Raji (cell line): ENCODE data around the gene TCN2.

ENCODE experiments used
- POLR2A ChIP-seq: IDR thresholded peaks from 2 replicates; pipeline ENCODE4 v1.6.1; 2011; ENCODE audit warnings: low read depth, low read length, control low read depth; ENCODE audit not compliant: insufficient read depth

TCN2 gene

GRCh38 chr22:30650508-30651116 lies 43.6 kb downstream of the TCN2 start:
- no peak for TF ChIP-seq POLR2A

- TF ChIP-seq POLR2A, result no peak
Measured at GRCh38 chr22:30652852-30653251, 45.9 kb downstream of the TCN2 start.

GRCh38 chr22:30654361-30654760 lies 47.4 kb downstream of the TCN2 start:
- no peak for TF ChIP-seq POLR2A

GRCh38 chr22:30655532-30655931 lies 48.6 kb downstream of the TCN2 start:
- TF ChIP-seq POLR2A, result no peak

- TF ChIP-seq POLR2A, result no peak
Measured at GRCh38 chr22:30662040-30662439, 55.1 kb downstream of the TCN2 start.

GRCh38 chr22:30664798-30665197 lies 57.8 kb downstream of the TCN2 start:
- no peak for TF ChIP-seq POLR2A

GRCh38 chr22:30665266-30665665 lies 58.3 kb downstream of the TCN2 start:
- TF ChIP-seq POLR2A, result no peak

- no peak for TF ChIP-seq POLR2A
Measured at GRCh38 chr22:30665786-30666185, 58.8 kb downstream of the TCN2 start.

GRCh38 chr22:30667107-30667493 lies 60.1 kb downstream of the TCN2 start:
- TF ChIP-seq POLR2A, result no peak

GRCh38 chr22:30667494-30668385 lies 60.8 kb downstream of the TCN2 start, which contains the start of gene DUSP18:
Gene DUSP18, minus strand, starts transcription at chr22:30667875. Its CDS starts 3,872 bp downstream, at chr22:30664003.
- TF ChIP-seq POLR2A, result peak; percentile 52

- TF ChIP-seq POLR2A, result no peak
Measured at GRCh38 chr22:30668386-30668710, 61.4 kb downstream of the TCN2 start.

GRCh38 chr22:30671071-30671470 lies 64.1 kb downstream of the TCN2 start:
- no peak for TF ChIP-seq POLR2A

GRCh38 chr22:30673136-30673535 lies 66.2 kb downstream of the TCN2 start:
- no peak for TF ChIP-seq POLR2A

- no peak for TF ChIP-seq POLR2A
Measured at GRCh38 chr22:30674482-30674881, 67.5 kb downstream of the TCN2 start.

GRCh38 chr22:30675436-30675835 lies 68.5 kb downstream of the TCN2 start:
- no peak for TF ChIP-seq POLR2A
